NOMO-1 treated with dmso at 0.1 percent for 144 hours (cell line): ENCODE data around the gene TMEM207.

ENCODE experiments used
- DNase-seq: peaks from one replicate; lab custom pipeline; 2025; ENCODE audit not compliant: unreplicated experiment; lab: John Stamatoyannopoulos, UW

The TMEM207 gene

GRCh38 chr3:190385731-190386688 is 63.7 kb downstream of the TMEM207 start:
- DNase-seq: peak; percentile 81

- peak; percentile 87 for DNase-seq
Observed at GRCh38 chr3:190384309-190384756, 65.4 kb downstream of the TMEM207 start.

GRCh38 chr3:190382082-190382481 is 67.6 kb downstream of the TMEM207 start:
- DNase-seq: no peak

GRCh38 chr3:190381441-190381840 is 68.3 kb downstream of the TMEM207 start:
- DNase-seq: no peak

- DNase-seq: no peak
Observed at GRCh38 chr3:190380184-190380583, 69.5 kb downstream of the TMEM207 start.
